Stimulated activated naive CD4-positive, alpha-beta T cell treated with Interleukin-2 at 50 U/mL for 16 hours (primary cell): Measurements from ENCODE around the gene MYO7B.
A peak's percentile ranks its signal among the peaks of the same experiment; 100 is the strongest.

Experiments used
- DNase-seq: peaks from one replicate; lab custom pipeline; 2025; lab: John Stamatoyannopoulos, UW

Gene MYO7B

GRCh38 chr2:127637725-127638252 is 102.3 kb downstream of the MYO7B start:
- no peak for DNase-seq

GRCh38 chr2:127638361-127639110 is 103.1 kb downstream of the MYO7B start:
- DNase-seq = no peak

- no peak for DNase-seq
Observed at GRCh38 chr2:127639111-127639474, 103.6 kb downstream of the MYO7B start.

GRCh38 chr2:127640082-127641072 is 104.9 kb downstream of the MYO7B start:
- peak; percentile 5 for DNase-seq

- no peak for DNase-seq
Observed at GRCh38 chr2:127641133-127641532, 105.7 kb downstream of the MYO7B start.

GRCh38 chr2:127641846-127642507 is 106.5 kb downstream of the MYO7B start:
- peak; percentile 15 for DNase-seq

- no peak for DNase-seq
Observed at GRCh38 chr2:127642706-127643438, 107.4 kb downstream of the MYO7B start.

- no peak for DNase-seq
Observed at GRCh38 chr2:127643439-127644065, 108.1 kb downstream of the MYO7B start.

GRCh38 chr2:127644066-127645025 is 108.9 kb downstream of the MYO7B start:
- DNase-seq = no peak

- DNase-seq = no peak
Observed at GRCh38 chr2:127645026-127645394, 109.5 kb downstream of the MYO7B start.

- no peak for DNase-seq
Observed at GRCh38 chr2:127645395-127646291, 110.2 kb downstream of the MYO7B start, which contains the start of gene GPR17. GPR17 (plus strand) TSS chr2:127646153; CDS start chr2:127650736, 4,583 bp downstream.

GRCh38 chr2:127646487-127647241 is 111.2 kb downstream of the MYO7B start:
- DNase-seq = no peak

GRCh38 chr2:127647242-127648190 is 112.0 kb downstream of the MYO7B start:
- DNase-seq = no peak

- DNase-seq = no peak
Observed at GRCh38 chr2:127648321-127648720, 112.8 kb downstream of the MYO7B start.

- no peak for DNase-seq
Observed at GRCh38 chr2:127649100-127649611, 113.7 kb downstream of the MYO7B start.

GRCh38 chr2:127649684-127650040 is 114.2 kb downstream of the MYO7B start:
- DNase-seq = peak; percentile 80
